ENCODE data around the gene POLD4. TPM values are rescaled to one million over a fixed set of nuclear protein-coding genes. Genes with fewer than 3 reads are reported as not detected.

The POLD4 gene
- polyA plus RNA-seq, 1 experiment: 45.9 TPM

DNA sequence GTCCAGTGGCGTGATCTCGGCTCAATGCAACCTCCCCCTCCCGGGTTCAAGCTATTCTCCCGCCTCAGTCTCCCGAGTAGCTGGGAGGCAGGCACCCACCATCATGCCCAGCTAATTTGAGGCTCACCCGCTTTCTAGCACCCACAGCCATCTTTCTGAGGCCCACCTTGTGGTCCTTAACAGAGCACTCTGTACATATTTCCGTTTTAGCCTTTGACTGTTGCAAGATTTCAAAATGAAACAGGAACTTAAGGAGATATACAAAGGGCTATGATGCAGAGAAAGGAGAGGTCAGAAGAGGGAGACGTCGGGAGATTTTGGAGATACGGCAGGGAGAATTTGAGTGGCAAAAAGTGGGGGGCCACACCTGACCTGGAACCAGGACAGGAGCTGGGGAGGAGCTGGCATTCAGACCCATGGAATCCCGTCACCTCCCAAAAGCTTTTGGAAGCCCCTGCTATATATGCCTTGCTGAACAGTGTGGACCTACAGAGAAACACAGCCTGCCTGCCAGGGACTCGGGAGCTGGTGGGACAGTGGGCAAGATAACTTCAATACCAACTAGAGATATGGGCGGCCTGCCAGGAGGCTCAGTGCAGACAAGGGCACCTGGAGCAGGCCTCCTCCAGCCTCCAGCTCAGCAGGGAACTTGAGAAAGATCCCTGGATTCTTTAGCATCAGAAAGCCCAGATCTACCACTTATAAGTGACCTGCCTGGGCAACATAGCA lies 28.1 kb upstream of the POLD4 start:
- H3K27ac ChIP-seq (ENCODE audit: low read depth, low read length): no peak overlapping the region
- ChIA-PET POLR2A (interaction anchor here (0.7 to 2.0 kb wide), 7 partner anchors 25 to 78 kb away, joined by 3 to 24 read pairs (median 8); partner anchors contain the start of gene SSH3), CTCF (interaction anchor here (0.6 to 24.1 kb wide), 19 partner anchors 9 to 785 kb away, joined by 3 to 716 read pairs (median 4); partner anchors contain the start of genes GRK2, POLD4, PPP1CA and RAD9A)
- H3K27me3 ChIP-seq (ENCODE audit: control insufficient read depth, insufficient read depth, low read length): no peaks in the 10 kb centered on the region
- no peaks in the 10 kb centered on the region for H3K9me3 ChIP-seq (ENCODE audit: control insufficient read depth, insufficient read depth, low read length)
- TF ChIP-seq, protein P1, sequence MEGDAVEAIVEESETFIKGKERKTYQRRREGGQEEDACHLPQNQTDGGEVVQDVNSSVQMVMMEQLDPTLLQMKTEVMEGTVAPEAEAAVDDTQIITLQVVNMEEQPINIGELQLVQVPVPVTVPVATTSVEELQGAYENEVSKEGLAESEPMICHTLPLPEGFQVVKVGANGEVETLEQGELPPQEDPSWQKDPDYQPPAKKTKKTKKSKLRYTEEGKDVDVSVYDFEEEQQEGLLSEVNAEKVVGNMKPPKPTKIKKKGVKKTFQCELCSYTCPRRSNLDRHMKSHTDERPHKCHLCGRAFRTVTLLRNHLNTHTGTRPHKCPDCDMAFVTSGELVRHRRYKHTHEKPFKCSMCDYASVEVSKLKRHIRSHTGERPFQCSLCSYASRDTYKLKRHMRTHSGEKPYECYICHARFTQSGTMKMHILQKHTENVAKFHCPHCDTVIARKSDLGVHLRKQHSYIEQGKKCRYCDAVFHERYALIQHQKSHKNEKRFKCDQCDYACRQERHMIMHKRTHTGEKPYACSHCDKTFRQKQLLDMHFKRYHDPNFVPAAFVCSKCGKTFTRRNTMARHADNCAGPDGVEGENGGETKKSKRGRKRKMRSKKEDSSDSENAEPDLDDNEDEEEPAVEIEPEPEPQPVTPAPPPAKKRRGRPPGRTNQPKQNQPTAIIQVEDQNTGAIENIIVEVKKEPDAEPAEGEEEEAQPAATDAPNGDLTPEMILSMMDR (IDR thresholded peaks at IDR 0.05; ENCODE audit: low read depth, low read length): no peak
- DNase-seq (ENCODE audit: low read depth, low spot score): no peak
- no peak overlapping the region for H3K4me3 ChIP-seq (ENCODE audit: low read depth, low read length)

DNA sequence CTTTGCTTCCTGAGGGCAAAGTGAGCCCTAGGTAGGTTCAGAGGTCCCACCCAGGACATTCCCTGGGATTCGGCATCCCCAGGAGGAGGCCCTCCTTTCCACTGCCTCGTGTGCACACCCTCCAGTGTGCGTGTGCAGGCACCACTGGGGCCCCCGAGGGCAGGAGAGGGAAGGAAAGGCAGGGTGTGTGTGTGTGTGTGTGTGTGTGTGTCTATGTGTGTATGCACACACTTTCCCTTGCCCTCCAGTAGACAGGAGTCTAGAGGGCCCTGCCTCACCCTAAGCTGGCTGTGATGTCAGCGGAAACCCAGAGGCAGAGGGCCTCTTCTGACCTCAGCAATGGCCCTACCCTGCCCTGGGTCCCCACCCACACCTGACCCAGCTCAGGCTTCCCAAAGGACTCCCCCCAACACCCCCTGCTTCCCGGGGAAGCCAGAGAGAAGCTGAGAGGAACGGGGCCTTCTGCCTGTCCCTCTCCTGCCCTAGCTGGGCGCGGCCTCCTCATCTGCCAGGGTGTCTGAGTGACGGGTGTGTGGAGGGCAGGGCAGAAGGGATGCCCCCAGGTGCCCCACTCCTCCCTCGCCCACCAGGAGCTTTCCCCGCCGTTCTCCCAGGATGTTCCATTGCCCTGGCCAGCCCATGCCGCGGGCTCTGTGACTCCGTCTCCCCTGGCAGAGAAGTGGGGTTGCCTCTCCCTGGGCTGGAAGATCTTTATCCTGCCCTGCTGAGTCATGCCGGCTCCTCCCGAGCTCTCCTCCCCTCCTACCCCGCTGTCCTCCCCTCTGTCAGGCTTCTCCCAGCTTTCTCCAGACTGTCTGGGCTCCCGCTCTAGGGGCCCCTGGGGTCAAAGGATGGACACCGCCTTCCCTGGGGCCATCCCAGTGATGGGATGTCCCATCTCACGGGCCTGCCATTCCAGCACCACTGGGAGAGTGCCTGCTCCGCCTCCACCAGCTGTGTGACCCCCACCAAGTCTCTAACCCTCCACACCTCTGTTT lies 26.0 kb upstream of the POLD4 start:
- Histone ChIP-seq H3K27me3 (ENCODE audit: control insufficient read depth, insufficient read depth, low read length) (no peaks in the 10 kb centered on the region), H3K4me3 (ENCODE audit: low read depth, low read length) (no peak overlapping the region), H3K9me3 (ENCODE audit: control insufficient read depth, insufficient read depth, low read length) (no peaks in the 10 kb centered on the region), H3K27ac (ENCODE audit: low read depth, low read length) (peak overlapping the region; percentile 21)
- TF ChIP-seq, protein P1 (IDR thresholded peaks at IDR 0.05; ENCODE audit: low read depth, low read length): no peak
- ChIA-PET POLR2A (interaction anchor here (0.7 to 2.0 kb wide), 5 partner anchors 8 to 26 kb away, joined by 3 to 24 read pairs (median 4); partner anchors contain the start of gene POLD4), CTCF (interaction anchor here (1.0 to 24.1 kb wide), 5 partner anchors 10 to 117 kb away, joined by 3 to 716 read pairs (median 5); partner anchors contain the start of genes POLD4 and PPP1CA)
- DNase-seq (ENCODE audit: low read depth, low spot score): no peak

DNA sequence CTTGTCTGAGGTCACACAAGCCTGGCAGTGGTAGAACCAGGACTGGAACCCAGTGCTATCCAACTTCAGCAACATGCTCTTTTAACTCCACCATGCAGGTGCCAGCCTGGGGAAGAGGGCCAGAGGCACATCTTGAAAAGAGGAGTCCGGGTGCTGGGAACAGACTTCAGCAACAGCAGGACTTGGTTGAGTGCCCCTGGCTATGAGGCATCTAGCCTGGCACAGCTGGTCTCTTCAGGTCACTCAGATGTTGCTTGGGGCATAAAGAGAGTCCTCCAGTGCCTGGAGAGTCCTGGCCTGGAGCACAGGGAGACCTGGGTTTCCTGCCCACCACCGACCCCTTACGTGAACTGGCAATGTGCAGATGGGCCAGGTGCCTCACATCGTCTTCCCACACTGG lies 25.2 kb upstream of the POLD4 start:
- Histone ChIP-seq H3K9me3 (ENCODE audit: control insufficient read depth, insufficient read depth, low read length) (no peaks in the 10 kb centered on the region), H3K27me3 (ENCODE audit: control insufficient read depth, insufficient read depth, low read length) (no peaks in the 10 kb centered on the region), H3K27ac (ENCODE audit: low read depth, low read length) (no peak overlapping the region), H3K4me3 (ENCODE audit: low read depth, low read length) (no peak overlapping the region)
- ChIA-PET CTCF (interaction anchor here (1.0 to 24.1 kb wide), 4 partner anchors 20 to 116 kb away, joined by 3 to 716 read pairs (median 62); partner anchors contain the start of genes POLD4 and PPP1CA), POLR2A (interaction anchor here (0.6 to 1.5 kb wide), 2 partner anchors 25 to 455 kb away, joined by 3 to 4 read pairs; partner anchors contain the start of gene POLD4)
- TF ChIP-seq, protein P1 (IDR thresholded peaks at IDR 0.05; ENCODE audit: low read depth, low read length): no peak
- DNase-seq (ENCODE audit: low read depth, low spot score): no peak

DNA sequence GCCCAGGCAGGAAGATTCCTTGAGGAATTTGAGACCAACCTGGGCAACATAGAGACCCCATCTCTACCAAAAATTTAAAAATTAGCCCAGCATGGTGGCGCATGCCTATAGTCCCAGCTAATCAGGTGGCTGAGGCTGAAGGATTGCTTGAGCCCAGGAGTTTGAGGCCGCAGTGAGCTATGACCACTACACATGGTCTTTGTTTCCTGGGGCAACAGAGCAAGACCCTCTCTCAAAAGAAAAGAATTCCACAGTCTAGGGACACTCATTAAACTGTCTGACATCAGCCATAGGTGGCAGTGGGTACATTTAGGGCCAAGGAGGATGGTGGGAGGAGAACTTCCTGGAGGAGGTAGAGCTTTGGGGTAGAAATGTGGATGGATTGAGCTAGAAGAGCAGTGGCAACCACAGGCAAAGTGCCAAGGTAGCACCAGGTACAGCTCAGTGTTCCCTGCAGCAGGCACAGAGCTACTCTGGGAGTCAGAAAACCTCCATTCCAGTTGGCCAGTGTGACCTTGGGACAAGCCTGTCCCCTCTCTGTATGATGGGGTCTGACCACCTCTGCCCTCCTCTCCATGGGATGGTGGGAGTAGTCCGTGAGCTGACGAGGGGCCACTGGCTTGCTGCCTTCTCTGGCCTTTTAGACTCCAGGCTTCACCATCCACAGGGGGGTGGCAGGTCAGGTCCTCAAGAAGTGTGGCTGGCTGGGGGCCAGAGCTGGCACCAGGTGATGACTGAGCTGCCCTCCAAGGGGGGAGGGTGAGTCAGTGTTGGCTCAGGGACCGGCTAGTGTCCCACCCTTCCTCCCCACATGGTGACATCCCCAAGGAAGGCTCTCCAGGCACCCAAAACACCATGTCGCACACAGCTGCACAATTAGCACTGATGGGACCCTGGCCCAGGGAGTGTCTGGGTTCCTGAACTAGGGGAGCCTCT lies 23.8 kb upstream of the POLD4 start:
- no peaks in the 10 kb centered on the region for H3K27me3 ChIP-seq (ENCODE audit: control insufficient read depth, insufficient read depth, low read length)
- no peak overlapping the region for H3K27ac ChIP-seq (ENCODE audit: low read depth, low read length)
- TF ChIP-seq, protein P1 (IDR thresholded peaks at IDR 0.05; ENCODE audit: low read depth, low read length): no peak
- no peak overlapping the region for H3K4me3 ChIP-seq (ENCODE audit: low read depth, low read length)
- POLR2A ChIA-PET: interaction anchor here (8.0 kb wide), 1 partner anchor 23 kb away, joined by 106 read pairs; the partner anchor contains the start of gene POLD4
- no peak for DNase-seq (ENCODE audit: low read depth, low spot score)
- H3K9me3 ChIP-seq (ENCODE audit: control insufficient read depth, insufficient read depth, low read length): no peaks in the 10 kb centered on the region; the same call in 1 of the 2 replicates
- CTCF ChIA-PET: interaction anchor here (0.6 to 24.1 kb wide), 4 partner anchors 19 to 45 kb away, joined by 3 to 716 read pairs (median 63); partner anchors contain the start of gene POLD4

All from AG04450 (cell line).